ENCODE results near the gene SEMA5A. TPM values are rescaled to one million over a fixed set of nuclear protein-coding genes. Genes with fewer than 3 reads are reported as not detected.

SEMA5A gene
- total RNA-seq, 1 experiment from 2014 or later = 34.3 TPM

DNA sequence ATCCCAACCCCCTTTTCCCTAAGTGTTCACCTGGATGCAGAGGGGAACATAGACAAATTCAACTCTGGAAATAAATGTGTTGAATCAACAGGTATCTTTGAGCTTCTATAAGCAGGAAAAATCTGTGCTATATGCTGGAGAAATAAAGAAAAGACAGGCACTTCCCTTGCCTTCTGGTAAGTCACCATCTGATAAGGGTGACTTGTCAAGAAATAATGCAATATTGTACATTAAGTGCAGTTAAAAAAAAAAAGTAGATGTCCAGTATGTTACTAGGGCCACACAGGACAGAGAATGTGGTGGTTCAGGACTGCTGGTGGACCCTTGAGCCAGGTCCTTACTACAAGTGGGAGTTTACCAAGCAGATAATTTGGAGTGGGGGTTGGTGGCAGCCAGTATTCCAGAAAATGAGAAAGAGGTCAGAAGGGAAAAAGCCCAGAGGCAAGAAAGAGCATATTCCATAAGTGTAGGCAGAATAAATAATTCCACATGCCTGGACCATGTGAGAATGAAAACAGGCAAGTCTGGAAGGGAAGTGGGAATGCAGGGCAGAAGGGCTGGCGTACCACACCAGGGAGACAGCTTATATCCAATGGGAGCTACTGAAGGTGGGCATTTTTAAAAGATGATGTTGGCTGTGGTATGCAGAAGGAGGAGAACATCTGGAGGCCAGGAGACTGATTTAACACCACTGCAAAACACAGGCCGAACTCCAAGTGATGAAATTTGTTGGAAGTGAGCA, 209.9 kb downstream of the SEMA5A start:
- Mint-ChIP-seq H3K27ac (ENCODE audit: unreplicated experiment) (no peak overlapping the region), H3K4me3 (ENCODE audit: unreplicated experiment) (no peak overlapping the region), H3K4me1 (ENCODE audit: low read depth, unreplicated experiment) (no peaks in the 10 kb centered on the region), H3K27me3 (ENCODE audit: insufficient read depth, unreplicated experiment) (no peaks in the 10 kb centered on the region), H3K9me3 (ENCODE audit: unreplicated experiment) (peaks cover 10% of the 10 kb centered on the region), H3K36me3 (ENCODE audit: insufficient read depth, unreplicated experiment) (peaks cover 19% of the 10 kb centered on the region)
- Histone ChIP-seq H3K36me3 (ENCODE audit: control insufficient read depth, insufficient read depth, low read length) (no peaks in the 10 kb centered on the region; the same call in 1 of the 2 replicates), H3K4me1 (no peaks in the 10 kb centered on the region), H3K4me3 (ENCODE audit: low read depth, low read length) (no peak overlapping the region), H3K9me3 (no peaks in the 10 kb centered on the region), H3K27me3 (replicated peaks; ENCODE audit: control insufficient read depth, insufficient read depth, low read length) (no peaks in the 10 kb centered on the region)
- ChIA-PET POLR2A (no interaction called here), CTCF (no interaction called here)
- TF ChIP-seq, protein P1, sequence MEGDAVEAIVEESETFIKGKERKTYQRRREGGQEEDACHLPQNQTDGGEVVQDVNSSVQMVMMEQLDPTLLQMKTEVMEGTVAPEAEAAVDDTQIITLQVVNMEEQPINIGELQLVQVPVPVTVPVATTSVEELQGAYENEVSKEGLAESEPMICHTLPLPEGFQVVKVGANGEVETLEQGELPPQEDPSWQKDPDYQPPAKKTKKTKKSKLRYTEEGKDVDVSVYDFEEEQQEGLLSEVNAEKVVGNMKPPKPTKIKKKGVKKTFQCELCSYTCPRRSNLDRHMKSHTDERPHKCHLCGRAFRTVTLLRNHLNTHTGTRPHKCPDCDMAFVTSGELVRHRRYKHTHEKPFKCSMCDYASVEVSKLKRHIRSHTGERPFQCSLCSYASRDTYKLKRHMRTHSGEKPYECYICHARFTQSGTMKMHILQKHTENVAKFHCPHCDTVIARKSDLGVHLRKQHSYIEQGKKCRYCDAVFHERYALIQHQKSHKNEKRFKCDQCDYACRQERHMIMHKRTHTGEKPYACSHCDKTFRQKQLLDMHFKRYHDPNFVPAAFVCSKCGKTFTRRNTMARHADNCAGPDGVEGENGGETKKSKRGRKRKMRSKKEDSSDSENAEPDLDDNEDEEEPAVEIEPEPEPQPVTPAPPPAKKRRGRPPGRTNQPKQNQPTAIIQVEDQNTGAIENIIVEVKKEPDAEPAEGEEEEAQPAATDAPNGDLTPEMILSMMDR (IDR thresholded peaks at IDR 0.05; ENCODE audit: insufficient read depth in 1 of 2, low read depth in 1 of 2, low read length in 1 of 2, severe bottlenecking in 1 of 2, unreplicated experiment in 1 of 2) = no peak
- intact Hi-C loops (cut with micrococcal nuclease; ENCODE audit: unreplicated experiment) = no loop called here
- no TSS peak for BruUV-seq (replicated peaks)
- no peak for DNase-seq

DNA sequence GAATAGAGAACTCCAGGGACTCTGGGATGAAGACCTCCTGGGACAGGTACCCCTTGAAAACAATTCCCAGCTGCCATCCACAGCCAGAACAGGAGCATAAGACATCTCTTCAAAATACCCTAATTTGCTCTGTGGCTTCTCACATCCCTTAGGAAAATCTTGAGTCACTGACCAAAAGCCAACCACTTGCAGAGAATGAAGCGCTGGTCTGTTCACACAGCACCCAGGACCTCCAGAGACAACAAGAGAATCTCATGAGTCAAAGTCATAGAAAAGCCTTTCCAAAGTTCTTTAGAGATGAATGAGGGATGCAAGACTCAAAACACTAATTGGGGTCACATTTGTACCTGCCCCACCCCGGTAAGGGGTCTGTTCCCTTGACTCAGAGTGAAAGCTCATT, 210.6 kb downstream of the SEMA5A start:
- H3K36me3 ChIP-seq (ENCODE audit: control insufficient read depth, insufficient read depth, low read length) = no peaks in the 10 kb centered on the region; the same call in 1 of the 2 replicates
- no peak overlapping the region for H3K4me3 Mint-ChIP-seq (ENCODE audit: unreplicated experiment)
- ChIA-PET CTCF (no interaction called here), POLR2A (no interaction called here)
- intact Hi-C loops (cut with micrococcal nuclease; ENCODE audit: unreplicated experiment) = no loop called here
- no peak overlapping the region for H3K27ac Mint-ChIP-seq (ENCODE audit: unreplicated experiment)
- H3K4me1 Mint-ChIP-seq (ENCODE audit: low read depth, unreplicated experiment) = no peaks in the 10 kb centered on the region
- H3K4me1 ChIP-seq = no peaks in the 10 kb centered on the region
- H3K36me3 Mint-ChIP-seq (ENCODE audit: insufficient read depth, unreplicated experiment) = peaks cover 19% of the 10 kb centered on the region
- no peaks in the 10 kb centered on the region for H3K27me3 ChIP-seq (replicated peaks; ENCODE audit: control insufficient read depth, insufficient read depth, low read length)
- no peaks in the 10 kb centered on the region for H3K27me3 Mint-ChIP-seq (ENCODE audit: insufficient read depth, unreplicated experiment)
- H3K9me3 Mint-ChIP-seq (ENCODE audit: unreplicated experiment) = peaks cover 10% of the 10 kb centered on the region
- DNase-seq = no peak
- H3K9me3 ChIP-seq = no peaks in the 10 kb centered on the region
- TF ChIP-seq, protein P1 (IDR thresholded peaks at IDR 0.05; ENCODE audit: insufficient read depth in 1 of 2, low read depth in 1 of 2, low read length in 1 of 2, severe bottlenecking in 1 of 2, unreplicated experiment in 1 of 2) = no peak
- no TSS peak for BruUV-seq (replicated peaks)
- H3K4me3 ChIP-seq (ENCODE audit: low read depth, low read length) = no peak overlapping the region

DNA sequence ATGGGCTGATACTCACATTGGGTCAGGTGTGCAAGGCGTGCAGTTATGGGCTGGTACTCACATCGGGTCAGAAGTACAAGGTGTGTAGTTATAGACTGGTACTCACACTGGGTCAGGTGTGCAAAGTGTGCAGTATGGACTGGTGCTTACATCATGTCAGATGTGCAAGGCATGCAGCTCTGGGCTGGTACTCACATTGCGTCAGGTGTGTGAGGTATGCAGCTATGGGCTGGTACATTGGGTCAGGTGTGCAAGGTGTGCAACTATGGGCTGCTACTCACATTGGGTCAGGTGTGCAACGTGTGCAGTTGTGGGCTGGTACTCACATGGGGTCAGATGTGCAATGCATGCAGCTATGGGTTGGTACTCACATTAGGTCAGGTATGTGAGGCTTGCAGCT, 213.8 kb downstream of the SEMA5A start:
- Mint-ChIP-seq H3K4me1 (ENCODE audit: low read depth, unreplicated experiment) (no peaks in the 10 kb centered on the region), H3K36me3 (ENCODE audit: insufficient read depth, unreplicated experiment) (peaks cover 13% of the 10 kb centered on the region), H3K9me3 (ENCODE audit: unreplicated experiment) (no peaks in the 10 kb centered on the region), H3K27ac (ENCODE audit: unreplicated experiment) (no peak overlapping the region), H3K4me3 (ENCODE audit: unreplicated experiment) (no peak overlapping the region), H3K27me3 (ENCODE audit: insufficient read depth, unreplicated experiment) (no peaks in the 10 kb centered on the region)
- Histone ChIP-seq H3K36me3 (ENCODE audit: control insufficient read depth, insufficient read depth, low read length) (no peaks in the 10 kb centered on the region), H3K9me3 (no peaks in the 10 kb centered on the region; the same call in 1 of the 2 replicates), H3K4me1 (no peaks in the 10 kb centered on the region), H3K27me3 (replicated peaks; ENCODE audit: control insufficient read depth, insufficient read depth, low read length) (no peaks in the 10 kb centered on the region), H3K4me3 (ENCODE audit: low read depth, low read length) (no peak overlapping the region)
- BruUV-seq (replicated peaks) = no TSS peak
- ChIA-PET CTCF (no interaction called here), POLR2A (no interaction called here)
- TF ChIP-seq, protein P1 (IDR thresholded peaks at IDR 0.05; ENCODE audit: insufficient read depth in 1 of 2, low read depth in 1 of 2, low read length in 1 of 2, severe bottlenecking in 1 of 2, unreplicated experiment in 1 of 2) = no peak
- intact Hi-C loops (cut with micrococcal nuclease; ENCODE audit: unreplicated experiment) = no loop called here
- DNase-seq = no peak
